Upper lobe of left lung (tissue), 4 donors: ENCODE measurements around the gene UGGT2.

ENCODE experiments used
- EP300 ChIP-seq, 4 donors: sonication (generic); formaldehyde crosslinking; IDR thresholded peaks; one replicate each; pipeline ENCODE4 v1.5.1; 2017; ENCODE audit warnings: antibody characterized with exemption in 4 of 4, control low read depth in 2 of 4
- TF ChIP-seq, protein P1 (sequence below), 6 experiments: fragments of 450-650 bp in 4 of 6; fragments of 200-600 bp in 2 of 6; sonication (generic) in 2 of 6; IDR thresholded peaks; one replicate each; pipeline ENCODE4 v1.5.1; 2016 to 2019; ENCODE audit warnings: antibody characterized with exemption in 6 of 6

DNA sequence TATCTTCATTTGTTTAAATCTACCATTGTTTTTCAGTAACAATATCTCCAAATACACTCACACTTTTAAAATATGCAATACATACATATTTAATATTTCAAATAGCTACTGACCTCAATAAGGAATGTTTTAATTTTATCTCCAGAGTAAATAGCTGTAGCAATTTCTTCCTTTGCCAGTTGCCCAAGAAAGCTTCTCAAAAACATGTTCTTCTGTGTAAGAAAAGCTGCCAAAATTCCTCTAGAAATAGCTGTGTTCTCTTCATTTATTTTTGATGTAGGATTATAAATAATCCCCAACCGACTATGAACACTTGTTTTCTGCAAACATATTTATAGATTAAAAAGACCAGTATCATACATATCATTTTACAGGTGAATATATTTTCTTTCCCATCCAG is 150.5 kb downstream of the UGGT2 start:
- TF ChIP-seq, protein P1, sequence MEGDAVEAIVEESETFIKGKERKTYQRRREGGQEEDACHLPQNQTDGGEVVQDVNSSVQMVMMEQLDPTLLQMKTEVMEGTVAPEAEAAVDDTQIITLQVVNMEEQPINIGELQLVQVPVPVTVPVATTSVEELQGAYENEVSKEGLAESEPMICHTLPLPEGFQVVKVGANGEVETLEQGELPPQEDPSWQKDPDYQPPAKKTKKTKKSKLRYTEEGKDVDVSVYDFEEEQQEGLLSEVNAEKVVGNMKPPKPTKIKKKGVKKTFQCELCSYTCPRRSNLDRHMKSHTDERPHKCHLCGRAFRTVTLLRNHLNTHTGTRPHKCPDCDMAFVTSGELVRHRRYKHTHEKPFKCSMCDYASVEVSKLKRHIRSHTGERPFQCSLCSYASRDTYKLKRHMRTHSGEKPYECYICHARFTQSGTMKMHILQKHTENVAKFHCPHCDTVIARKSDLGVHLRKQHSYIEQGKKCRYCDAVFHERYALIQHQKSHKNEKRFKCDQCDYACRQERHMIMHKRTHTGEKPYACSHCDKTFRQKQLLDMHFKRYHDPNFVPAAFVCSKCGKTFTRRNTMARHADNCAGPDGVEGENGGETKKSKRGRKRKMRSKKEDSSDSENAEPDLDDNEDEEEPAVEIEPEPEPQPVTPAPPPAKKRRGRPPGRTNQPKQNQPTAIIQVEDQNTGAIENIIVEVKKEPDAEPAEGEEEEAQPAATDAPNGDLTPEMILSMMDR (IDR thresholded peaks at IDR 0.05) = no peak
- no peak for TF ChIP-seq EP300 (IDR thresholded peaks at IDR 0.05)
